Measurements from ENCODE around the gene EPHB3.
A peak's percentile ranks its signal among the peaks of the same experiment; 100 is the strongest.

DNA sequence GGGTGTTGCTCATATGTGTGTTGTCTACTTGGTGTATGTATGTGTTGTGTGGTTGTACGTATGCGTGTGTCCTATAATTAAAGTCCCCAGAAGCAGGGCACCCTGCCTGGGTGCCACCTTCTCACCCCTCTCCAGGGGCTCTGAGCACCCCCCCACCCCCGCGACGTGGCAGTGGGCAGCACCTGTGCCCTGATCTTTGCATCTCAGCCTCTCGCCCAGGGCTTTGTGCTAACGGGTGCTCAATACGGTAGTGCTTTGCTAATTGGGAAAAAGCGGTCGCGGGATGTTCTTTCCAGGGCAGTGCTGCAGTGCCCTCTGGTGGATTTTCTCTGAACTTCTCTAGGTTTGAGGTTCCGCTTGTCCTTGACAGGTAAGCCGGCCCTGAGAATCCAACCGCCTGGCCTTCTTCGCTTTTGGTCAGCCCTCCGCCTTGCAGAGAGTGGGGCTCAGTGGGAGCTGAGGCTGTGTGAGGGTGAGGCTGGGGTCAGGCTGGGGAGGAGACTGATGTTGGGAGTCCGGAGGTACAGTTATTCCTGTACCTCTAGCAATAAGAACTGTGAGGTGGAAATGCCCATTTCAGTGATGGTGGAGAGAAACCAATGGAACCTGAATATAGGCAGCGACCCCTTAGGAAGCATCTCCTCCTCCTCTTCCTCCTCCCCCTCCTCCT is 17.6 kb upstream of the EPHB3 start:
- TF ChIP-seq, protein P1, sequence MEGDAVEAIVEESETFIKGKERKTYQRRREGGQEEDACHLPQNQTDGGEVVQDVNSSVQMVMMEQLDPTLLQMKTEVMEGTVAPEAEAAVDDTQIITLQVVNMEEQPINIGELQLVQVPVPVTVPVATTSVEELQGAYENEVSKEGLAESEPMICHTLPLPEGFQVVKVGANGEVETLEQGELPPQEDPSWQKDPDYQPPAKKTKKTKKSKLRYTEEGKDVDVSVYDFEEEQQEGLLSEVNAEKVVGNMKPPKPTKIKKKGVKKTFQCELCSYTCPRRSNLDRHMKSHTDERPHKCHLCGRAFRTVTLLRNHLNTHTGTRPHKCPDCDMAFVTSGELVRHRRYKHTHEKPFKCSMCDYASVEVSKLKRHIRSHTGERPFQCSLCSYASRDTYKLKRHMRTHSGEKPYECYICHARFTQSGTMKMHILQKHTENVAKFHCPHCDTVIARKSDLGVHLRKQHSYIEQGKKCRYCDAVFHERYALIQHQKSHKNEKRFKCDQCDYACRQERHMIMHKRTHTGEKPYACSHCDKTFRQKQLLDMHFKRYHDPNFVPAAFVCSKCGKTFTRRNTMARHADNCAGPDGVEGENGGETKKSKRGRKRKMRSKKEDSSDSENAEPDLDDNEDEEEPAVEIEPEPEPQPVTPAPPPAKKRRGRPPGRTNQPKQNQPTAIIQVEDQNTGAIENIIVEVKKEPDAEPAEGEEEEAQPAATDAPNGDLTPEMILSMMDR (IDR thresholded peaks at IDR 0.05; ENCODE audit: low read depth, low read length) = peak; percentile 73
- TF ChIP-seq POLR2A (IDR thresholded peaks at IDR 0.05; ENCODE audit: extremely low read depth, insufficient read length) = no peak

Measured in NB4 (cell line).